Gastrocnemius medialis (tissue), 4 donors: Measurements from ENCODE around the gene LARP7.

Source experiments
- CTCF ChIP-seq, 5 experiments: fragments of 450-650 bp in 3 of 5; fragments of 200-600 bp in 2 of 5; sonication (generic) in 2 of 5; IDR thresholded peaks in 4 of 5; conservative IDR thresholded peaks in 1 of 5; 1 replicate in 4 of 5; 2 replicates in 1 of 5; pipeline ENCODE4 v1.5.1; 2016 to 2019; ENCODE audit warnings: antibody characterized with exemption in 5 of 5, mild to moderate bottlenecking in 3 of 5, moderate library complexity in 3 of 5
- POLR2A ChIP-seq, 2 donors: fragments of 450-650 bp; IDR thresholded peaks; one replicate each; pipeline ENCODE4 v1.6.1; 2017; ENCODE audit warnings: antibody characterized with exemption in 2 of 2, mild to moderate bottlenecking in 2 of 2, moderate library complexity in 2 of 2

- TF ChIP-seq POLR2A (IDR thresholded peaks at IDR 0.05) (no peak), CTCF (IDR thresholded peaks at IDR 0.05 in 4 of 5, conservative IDR thresholded peaks at IDR 0.05 in 1 of 5) (no peak)
These were observed 43.4 kb upstream of the LARP7 start for GRCh38 chr4:112593438-112594133.
